ENCODE measurements around the gene MAD1L1. TPM values are rescaled to one million over a fixed set of nuclear protein-coding genes. Genes with fewer than 3 reads are reported as not detected.
A peak's percentile ranks its signal among the peaks of the same experiment; 100 is the strongest.

The MAD1L1 gene
- total and polyA plus RNA-seq, 2 donors (not counting 3 experiments of a cell fraction or from before 2014, with no cell fraction given) = 34.1 to 42.3 TPM

DNA sequence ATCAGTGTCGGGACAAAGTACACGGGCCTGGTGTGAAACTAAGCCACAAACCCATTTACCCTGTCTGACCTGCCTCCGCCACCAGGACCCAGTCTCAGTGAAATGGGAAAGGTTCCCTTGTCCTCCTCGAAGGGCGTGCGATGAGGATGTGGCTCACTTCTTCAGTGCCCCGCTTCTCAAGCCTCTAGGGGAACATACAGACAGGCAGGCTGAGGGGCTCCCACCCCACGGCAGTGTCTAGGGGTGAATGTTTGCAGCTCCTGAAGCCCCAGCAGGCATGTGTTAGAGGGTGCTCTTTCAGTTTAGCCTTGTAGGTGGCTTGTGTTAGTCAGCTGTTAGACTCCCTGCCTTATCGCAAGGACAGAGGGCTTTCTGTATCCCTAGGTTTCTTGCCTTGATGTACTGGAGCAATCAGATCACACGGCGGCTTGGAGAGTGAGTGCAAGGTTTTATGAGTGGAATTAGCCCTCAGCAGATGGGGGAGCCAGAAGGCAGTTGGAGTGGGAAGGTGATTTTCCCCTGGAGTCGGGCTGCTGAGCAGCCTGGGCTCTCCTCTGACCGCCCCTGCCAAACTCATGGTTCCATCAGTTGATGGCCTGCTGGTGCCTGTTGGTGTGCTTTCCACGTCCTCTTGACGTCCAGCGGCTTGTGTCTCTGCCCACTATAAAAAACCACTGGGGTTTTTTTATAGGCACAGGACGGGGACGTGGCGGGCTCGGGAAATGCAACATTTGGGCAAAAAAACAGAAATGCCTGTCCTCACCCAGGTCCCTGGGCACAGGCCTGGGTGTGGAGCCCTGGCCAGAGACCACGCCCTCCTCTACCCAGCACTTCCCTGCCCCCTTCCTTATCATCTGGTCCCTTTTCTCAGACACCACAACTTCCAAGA, 10.0 kb upstream of the MAD1L1 start:
- DNase-seq (ENCODE audit: low read depth, low spot score) = peak; percentile 28
- TSS peak; percentile 65 for BruUV-seq (replicated peaks)
- intact Hi-C loops (cut with micrococcal nuclease) (loop anchor here (1.0 kb wide), 1 partner anchor 10 kb away; the partner anchor contains the start of gene MAD1L1), dilution Hi-C loops (cut with MboI; ENCODE audit: extremely low pct_ligation_motif_present, low sequenced_read_pairs) (no loop called here)
- Histone ChIP-seq H3K79me2 (ENCODE audit: control insufficient read depth, insufficient read depth, low read length) (peaks cover 15% of the 10 kb centered on the region), H3K9me1 (replicated peaks; ENCODE audit: control insufficient read depth, extremely low read depth, insufficient read depth, low read length) (no peaks in the 10 kb centered on the region), H3K4me2 (ENCODE audit: insufficient read depth, low read length) (peak overlapping the region; percentile 75), H3K9me3 (replicated peaks; ENCODE audit: control insufficient read depth, insufficient read depth, low read length) (no peaks in the 10 kb centered on the region), H2AFZ (ENCODE audit: low read depth, low read length) (peak overlapping the region; percentile 77), H3K4me1 (ENCODE audit: control insufficient read depth, extremely low read depth, insufficient read depth, low read length) (peaks cover 6% of the 10 kb centered on the region), H3K36me3 (ENCODE audit: control insufficient read depth in 2 of 2, extremely low read depth in 1 of 2, insufficient read depth in 2 of 2, low read length in 2 of 2) (peaks cover 3 to 12% of the 10 kb centered on the region in 2 experiments), H3K9ac (replicated peaks; ENCODE audit: extremely low read depth, insufficient read depth, low read length) (peak overlapping the region; percentile 61), H3K27me3 (ENCODE audit: control insufficient read depth in 2 of 2, insufficient read depth in 2 of 2, low read length in 2 of 2) (no peaks in the 10 kb centered on the region), H4K20me1 (replicated peaks; ENCODE audit: control insufficient read depth, extremely low read depth, insufficient read depth, low read length) (no peaks in the 10 kb centered on the region), H3K4me3 (replicated peaks in 1 of 3; ENCODE audit: insufficient read depth in 1 of 3, low read depth in 1 of 3, low read length in 3 of 3) (peak overlapping the region; percentile 61 to 99 (median 67)), H3K27ac (ENCODE audit: insufficient read depth, low read depth, low read length) (peak overlapping the region; percentile 19)
- no peak for TF ChIP-seq MYC (IDR thresholded peaks at IDR 0.05; ENCODE audit: low read depth, low read length)
- TF ChIP-seq, protein P1, sequence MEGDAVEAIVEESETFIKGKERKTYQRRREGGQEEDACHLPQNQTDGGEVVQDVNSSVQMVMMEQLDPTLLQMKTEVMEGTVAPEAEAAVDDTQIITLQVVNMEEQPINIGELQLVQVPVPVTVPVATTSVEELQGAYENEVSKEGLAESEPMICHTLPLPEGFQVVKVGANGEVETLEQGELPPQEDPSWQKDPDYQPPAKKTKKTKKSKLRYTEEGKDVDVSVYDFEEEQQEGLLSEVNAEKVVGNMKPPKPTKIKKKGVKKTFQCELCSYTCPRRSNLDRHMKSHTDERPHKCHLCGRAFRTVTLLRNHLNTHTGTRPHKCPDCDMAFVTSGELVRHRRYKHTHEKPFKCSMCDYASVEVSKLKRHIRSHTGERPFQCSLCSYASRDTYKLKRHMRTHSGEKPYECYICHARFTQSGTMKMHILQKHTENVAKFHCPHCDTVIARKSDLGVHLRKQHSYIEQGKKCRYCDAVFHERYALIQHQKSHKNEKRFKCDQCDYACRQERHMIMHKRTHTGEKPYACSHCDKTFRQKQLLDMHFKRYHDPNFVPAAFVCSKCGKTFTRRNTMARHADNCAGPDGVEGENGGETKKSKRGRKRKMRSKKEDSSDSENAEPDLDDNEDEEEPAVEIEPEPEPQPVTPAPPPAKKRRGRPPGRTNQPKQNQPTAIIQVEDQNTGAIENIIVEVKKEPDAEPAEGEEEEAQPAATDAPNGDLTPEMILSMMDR (IDR thresholded peaks at IDR 0.05; ENCODE audit: extremely low read depth in 1 of 2, insufficient read depth in 1 of 2, low read depth in 1 of 2, low read length in 2 of 2) = peak in 1 of 2 donors; percentile 4
- peak; percentile 84 for FAIRE-seq
- ChIA-PET CTCF (interaction anchor here (0.9 to 1.9 kb wide), 4 partner anchors 10 to 105 kb away, joined by 3 to 11 read pairs (median 4); partner anchors contain the start of gene MAD1L1), POLR2A (interaction anchor here (0.6 to 1.1 kb wide), 2 partner anchors 11 to 109 kb away, joined by 3 to 9 read pairs; no protein-coding TSS in a partner anchor)
